Measurements from ENCODE around the gene ZNF286A.

DNA sequence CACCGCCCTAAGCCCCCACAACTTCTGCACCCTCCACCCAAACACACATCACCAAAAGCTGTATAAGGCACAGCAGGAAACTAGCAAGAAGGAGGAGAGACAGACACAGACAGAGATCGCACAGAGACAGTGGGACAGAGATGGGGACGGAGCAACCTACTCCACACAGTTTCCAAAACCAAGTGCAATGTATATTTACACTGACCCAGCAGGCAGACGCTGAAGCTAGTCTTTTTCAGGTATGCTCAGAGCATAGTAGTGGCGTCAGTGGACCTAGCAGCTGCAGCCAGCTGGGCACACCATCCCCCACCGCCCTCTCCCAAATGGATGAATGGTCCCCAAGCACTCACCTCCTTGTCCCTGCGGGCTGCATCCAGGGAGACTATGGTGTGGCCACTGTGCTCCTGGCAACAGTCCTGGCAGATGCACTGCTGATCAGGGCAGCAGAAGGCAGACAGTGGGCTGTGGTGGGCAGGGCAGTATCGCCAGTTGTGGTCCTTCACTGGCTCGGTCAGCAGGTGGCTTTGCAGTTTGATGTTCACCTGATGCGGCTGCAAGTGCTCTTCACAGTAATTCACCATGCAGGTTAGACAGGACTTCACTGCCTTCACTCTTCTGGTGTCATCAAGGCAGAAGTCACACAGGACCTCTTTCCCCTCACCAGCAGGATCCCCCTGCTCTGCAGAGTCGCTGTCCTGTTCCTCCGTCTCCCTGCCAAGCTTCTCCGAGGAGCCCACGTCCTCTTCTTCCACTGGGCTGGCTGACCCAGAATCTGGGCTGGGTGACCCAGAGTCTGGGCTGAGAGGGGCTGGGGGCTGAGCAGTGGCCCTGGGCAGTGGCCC, 48.6 kb upstream of the ZNF286A start:
- TF ChIP-seq, protein P1, sequence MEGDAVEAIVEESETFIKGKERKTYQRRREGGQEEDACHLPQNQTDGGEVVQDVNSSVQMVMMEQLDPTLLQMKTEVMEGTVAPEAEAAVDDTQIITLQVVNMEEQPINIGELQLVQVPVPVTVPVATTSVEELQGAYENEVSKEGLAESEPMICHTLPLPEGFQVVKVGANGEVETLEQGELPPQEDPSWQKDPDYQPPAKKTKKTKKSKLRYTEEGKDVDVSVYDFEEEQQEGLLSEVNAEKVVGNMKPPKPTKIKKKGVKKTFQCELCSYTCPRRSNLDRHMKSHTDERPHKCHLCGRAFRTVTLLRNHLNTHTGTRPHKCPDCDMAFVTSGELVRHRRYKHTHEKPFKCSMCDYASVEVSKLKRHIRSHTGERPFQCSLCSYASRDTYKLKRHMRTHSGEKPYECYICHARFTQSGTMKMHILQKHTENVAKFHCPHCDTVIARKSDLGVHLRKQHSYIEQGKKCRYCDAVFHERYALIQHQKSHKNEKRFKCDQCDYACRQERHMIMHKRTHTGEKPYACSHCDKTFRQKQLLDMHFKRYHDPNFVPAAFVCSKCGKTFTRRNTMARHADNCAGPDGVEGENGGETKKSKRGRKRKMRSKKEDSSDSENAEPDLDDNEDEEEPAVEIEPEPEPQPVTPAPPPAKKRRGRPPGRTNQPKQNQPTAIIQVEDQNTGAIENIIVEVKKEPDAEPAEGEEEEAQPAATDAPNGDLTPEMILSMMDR (IDR thresholded peaks at IDR 0.05), result no peak
- TF ChIP-seq POLR2A (IDR thresholded peaks at IDR 0.05; ENCODE audit: low read depth), result no peak
- no peak for TF ChIP-seq POLR2AphosphoS5 (IDR thresholded peaks at IDR 0.05)
- TF ChIP-seq EP300 (IDR thresholded peaks at IDR 0.05), result no peak

Measured in esophagus muscularis mucosa (tissue), 4 donors.